Umbilical cord (tissue), 2 donors: Measurements from ENCODE around the gene CDKN1B. TPM values are rescaled to one million over a fixed set of nuclear protein-coding genes. Genes with fewer than 3 reads are reported as not detected.

Experiments used
- DNase-seq: peaks from one replicate; pipeline ENCODE4 v3.0.0-alpha.2; 2015; ENCODE audit warnings: low spot score
- total RNA-seq: library from RNA; depleted of rRNA; stranded (reverse); fragments of >200 nt; gene quantifications from one replicate; pipeline ENCODE4 v1.2.3, GENCODE V29; 2014; ENCODE audit warnings: low replicate concordance; ENCODE audit not compliant: insufficient read depth

CDKN1B gene
- total RNA-seq, result 67.7 TPM

- peak; percentile 86 for DNase-seq
Measured at GRCh38 chr12:12716793-12717585, at the start of gene CDKN1B. Gene CDKN1B, plus strand, starts transcription at chr12:12717368. Its CDS starts 472 bp downstream, at chr12:12717840.

DNA sequence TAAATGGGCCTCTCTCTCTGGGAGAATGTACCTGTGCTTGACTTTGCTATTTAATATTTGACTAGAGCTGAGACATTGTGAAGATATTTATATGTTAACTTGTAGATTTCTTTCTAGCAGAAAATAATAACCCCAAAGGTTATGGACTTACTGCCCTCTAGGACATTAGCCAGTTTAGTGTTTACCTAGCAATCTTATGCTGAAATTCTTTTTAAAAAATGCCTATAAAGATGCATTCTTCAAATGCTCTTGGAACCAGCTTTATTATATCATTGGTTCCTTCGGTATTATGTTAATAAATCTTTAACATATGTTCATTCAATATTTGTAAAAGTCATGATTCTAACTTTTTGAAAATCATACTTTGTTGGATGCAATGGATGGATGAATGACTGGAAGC lies 49.2 kb upstream of the CDKN1B start:
- no peak for DNase-seq

GRCh38 chr12:12669020-12669419 lies 48.1 kb upstream of the CDKN1B start:
- no peak for DNase-seq

GRCh38 chr12:12671850-12672660 lies 45.1 kb upstream of the CDKN1B start:
- DNase-seq, result no peak

DNA sequence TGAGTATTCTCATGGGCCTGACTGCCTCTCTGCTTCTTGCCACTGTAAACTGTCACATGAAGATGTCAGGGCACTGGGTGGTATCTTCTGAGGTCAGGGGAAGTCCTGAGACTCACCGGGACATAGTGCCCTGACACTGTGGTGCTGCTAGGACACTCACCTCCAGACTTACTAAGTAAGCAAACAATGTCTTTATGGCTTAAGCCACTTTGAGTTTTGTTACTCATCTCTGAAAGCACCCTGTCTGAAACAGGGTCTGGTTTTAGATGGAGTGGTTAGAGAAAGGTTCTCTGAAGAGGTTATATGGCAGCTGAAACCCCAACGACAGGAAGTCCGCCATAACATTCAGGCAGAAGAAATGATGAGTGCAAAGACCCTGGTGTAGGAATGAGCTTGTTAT lies 43.9 kb upstream of the CDKN1B start:
- no peak for DNase-seq

- no peak for DNase-seq
Measured at GRCh38 chr12:12676605-12677004, 40.6 kb upstream of the CDKN1B start.

DNA sequence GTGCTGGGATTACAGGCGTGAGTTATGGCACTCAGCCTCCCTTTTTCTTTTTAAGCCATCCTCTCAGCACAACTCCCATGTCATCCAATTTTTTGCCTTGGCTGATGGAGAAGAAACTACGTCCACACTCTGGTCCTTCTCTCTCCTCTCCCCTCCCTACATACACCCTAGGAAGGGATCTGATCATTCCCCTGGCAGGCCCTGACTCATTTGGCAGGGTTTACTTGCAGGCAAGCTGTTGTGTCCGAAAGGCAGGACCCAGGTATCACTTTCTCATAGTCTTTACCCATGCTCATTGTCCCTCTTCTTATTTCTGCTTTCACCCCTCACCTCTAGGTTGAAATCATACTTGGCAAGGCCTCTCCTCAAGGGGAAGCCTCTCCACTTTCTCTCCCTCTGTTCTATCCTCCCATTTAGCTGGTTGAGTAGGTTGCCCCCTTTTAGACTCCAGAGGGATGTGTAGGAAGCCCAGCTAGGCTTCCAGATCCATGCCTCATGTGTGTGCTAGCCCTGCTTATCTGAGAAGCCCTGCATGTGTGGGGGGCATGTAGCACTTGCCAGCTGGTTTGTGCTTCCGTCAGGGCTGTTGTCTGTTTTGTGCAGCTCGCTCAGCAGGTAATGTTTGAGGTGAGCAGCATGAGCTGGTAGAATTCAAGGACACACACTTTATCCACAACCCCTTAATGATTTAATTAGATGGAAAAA lies 36.0 kb upstream of the CDKN1B start:
- no peak for DNase-seq

DNA sequence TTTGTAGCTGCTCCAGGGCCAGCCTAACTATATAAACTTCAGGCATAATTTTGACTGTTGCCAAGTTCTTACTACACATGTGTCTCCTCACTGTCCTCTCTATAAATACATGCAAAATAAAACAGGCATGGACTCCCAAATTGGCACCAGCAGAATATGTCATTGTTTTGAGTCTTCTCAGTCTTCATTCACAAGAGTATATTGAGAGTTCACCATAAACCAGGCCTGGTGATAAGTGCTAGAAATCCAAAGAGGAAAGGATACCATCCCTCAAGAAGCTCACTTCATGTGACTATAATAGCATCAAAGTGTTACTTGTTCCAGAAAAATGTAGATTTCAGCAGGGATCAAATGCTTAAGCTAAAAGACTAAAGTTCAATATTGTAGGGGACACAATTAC lies 34.9 kb upstream of the CDKN1B start:
- no peak for DNase-seq

DNA sequence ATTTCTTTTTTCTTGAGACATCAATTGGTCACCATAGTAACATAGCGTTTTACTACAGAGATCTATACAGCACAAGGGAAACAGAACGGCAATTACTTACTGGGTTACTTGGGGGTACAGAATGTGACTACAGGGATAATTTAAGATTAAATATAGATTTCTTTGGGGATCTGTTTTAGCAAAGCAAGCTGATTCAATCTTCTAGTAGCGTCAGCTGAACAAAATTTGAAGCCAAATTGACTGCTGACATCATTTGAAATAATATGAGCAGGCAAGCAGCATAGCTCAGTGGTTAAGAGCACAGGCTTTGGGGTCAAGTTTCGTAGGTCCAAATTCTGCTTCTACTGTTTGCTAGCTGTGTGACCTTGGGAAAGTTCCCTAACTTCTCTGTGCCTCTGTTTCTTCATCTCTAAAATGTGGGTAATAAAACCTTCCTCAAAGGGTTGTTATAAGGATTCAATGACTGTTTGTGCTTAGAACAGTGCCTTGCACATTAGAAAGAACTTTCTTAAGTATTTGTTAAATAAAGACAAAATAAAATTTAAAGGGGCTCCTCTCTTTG lies 34.0 kb upstream of the CDKN1B start:
- no peak for DNase-seq

GRCh38 chr12:12683725-12684124 lies 33.4 kb upstream of the CDKN1B start:
- no peak for DNase-seq

- peak; percentile 61 for DNase-seq
Measured at GRCh38 chr12:12684375-12685106, 32.6 kb upstream of the CDKN1B start.

GRCh38 chr12:12685305-12685704 lies 31.9 kb upstream of the CDKN1B start:
- no peak for DNase-seq

- no peak for DNase-seq
Measured at GRCh38 chr12:12686472-12686871, 30.7 kb upstream of the CDKN1B start.

GRCh38 chr12:12686925-12687324 lies 30.2 kb upstream of the CDKN1B start:
- no peak for DNase-seq

- DNase-seq, result no peak
Measured at GRCh38 chr12:12689647-12690300, 27.4 kb upstream of the CDKN1B start.

GRCh38 chr12:12691549-12691948 lies 25.6 kb upstream of the CDKN1B start:
- no peak for DNase-seq

DNA sequence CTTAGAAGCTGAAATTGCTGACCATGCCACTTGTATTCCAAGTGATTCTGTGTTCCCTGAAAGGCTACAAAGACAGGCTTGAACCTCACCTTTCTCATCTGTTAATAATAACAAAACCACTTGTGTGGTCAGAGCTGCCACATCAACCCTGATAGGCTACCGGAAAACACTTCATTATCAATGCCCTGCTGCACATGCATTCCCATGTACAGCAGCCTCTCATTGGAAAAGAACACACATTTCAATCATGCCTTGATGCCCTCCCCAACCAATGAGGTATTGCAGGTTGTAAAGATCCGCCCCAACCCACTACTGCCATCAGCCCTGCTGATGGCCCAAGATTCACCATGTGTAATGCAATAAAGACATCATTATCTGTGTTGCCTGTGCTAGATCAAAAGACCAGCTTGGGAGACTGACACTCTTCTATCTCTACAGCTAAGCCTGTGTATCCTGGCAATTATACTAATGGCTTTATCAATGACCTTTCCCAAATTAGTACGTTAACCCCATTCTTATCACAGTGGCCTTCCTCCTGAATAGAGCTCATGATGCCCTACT lies 24.0 kb upstream of the CDKN1B start:
- no peak for DNase-seq

DNA sequence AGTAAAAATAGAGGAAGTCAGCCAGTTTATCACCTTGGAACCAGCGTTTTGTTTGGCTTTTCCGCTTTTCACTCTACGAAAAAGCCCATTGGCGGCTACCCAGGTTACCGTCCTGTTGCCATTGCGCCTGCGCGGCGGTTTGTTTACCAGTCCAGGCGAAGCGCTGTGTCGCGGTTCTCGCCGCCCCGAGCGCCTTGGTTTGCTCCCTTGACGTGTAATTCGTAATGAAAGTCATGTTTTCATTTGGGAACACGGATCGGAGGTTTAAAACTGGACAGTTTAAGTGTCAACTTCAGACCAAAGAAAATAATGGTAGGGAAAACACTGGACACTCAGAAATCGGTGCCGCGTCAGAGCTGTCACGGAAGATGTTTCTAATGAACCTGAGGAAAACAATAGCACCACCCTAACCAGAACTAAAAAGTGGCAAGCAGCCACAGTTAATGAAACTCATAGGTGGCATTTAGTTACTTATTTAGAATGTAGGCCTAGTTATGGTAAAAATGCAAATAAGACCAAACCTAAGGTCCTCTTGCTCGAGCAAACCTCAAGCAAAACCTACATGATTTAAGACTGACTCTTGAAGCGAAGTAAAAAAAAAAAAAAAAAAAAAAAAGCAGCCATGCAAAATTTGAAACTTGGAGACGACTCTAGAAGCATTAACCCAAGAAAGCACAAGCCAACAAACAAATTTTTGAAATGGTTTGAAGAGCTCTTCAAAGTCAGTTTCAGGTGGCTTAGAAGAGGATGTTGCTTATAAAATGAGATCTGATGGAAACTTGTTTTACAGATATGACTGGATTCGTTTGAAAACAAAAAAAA lies 20.4 kb upstream of the CDKN1B start:
- DNase-seq, result peak; percentile 94

DNA sequence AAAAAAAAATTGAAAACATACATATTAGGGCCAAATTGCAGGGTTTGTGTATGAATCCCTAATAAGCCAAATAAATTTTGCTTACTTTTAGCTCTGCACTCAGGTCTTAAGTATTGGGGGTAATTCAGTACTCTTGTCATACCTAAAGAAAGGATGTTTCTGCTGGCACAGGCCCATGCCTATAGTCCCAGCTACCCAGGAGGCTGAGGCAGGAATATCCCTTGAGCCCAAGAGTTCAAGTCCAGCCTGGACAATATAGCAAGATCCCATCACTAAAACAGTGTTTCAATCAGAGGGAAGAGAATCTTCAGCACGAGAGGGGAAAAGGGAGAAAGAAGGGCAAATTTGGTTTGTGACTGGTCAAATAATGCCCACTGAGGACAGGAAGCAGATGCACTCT lies 17.8 kb upstream of the CDKN1B start:
- no peak for DNase-seq
